ENCODE data around the gene FHDC1.

DNA sequence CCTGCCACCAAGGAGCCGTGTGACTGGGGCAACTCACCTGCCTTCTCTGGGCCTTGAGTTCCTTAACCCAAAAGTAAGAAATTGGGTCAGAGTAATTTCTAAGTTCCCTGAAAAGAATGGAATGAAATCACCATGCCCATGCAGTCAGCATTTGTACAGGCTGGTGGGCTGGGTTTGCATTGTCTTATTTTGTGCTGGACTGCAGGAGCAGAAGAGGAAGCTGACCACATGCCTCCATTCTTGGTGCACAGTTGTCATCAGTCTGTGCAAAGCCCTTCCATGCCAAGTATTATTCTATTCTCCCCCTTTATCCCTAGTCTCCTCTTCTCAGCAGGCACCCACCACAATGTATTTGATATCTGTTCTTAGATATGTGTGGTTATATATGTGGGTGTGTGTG, 56.3 kb downstream of the FHDC1 start:
- TF ChIP-seq EZH2 (IDR thresholded peaks at IDR 0.05) (no peak), POLR2AphosphoS5 (IDR thresholded peaks at IDR 0.05; ENCODE audit: borderline replicate concordance, low read depth, low read length) (no peak), FOXP2 (optimal IDR thresholded peaks at IDR 0.05; ENCODE audit: control extremely low read depth, extremely low read length, insufficient read depth) (no peak)

Data from SK-N-MC (cell line).